Endothelial cell (in vitro differentiated cells): ENCODE results near the gene SRP54. TPM values are rescaled to one million over a fixed set of nuclear protein-coding genes. Genes with fewer than 3 reads are reported as not detected.
"Not testable (repeated sequence)": the region's sequence is repeated elsewhere in the genome, so short reads cannot be mapped to it uniquely, and the experiment has no call there.

ENCODE experiments used
- DNase-seq: peaks from one replicate; pipeline ENCODE4 v3.0.0; 2021; ENCODE audit warnings: low spot score
- H3K27ac Mint-ChIP-seq: one replicate; pipeline ENCODE4 v1.8.0; 2021; ENCODE audit warnings: mixed read lengths, inconsistent platforms; ENCODE audit not compliant: unreplicated experiment
- H3K27me3 Mint-ChIP-seq: one replicate; pipeline ENCODE4 v1.8.0; 2021; ENCODE audit warnings: mild to moderate bottlenecking, moderate library complexity, mixed read lengths, inconsistent platforms; ENCODE audit not compliant: unreplicated experiment
- H3K36me3 Mint-ChIP-seq: one replicate; pipeline ENCODE4 v1.8.0; 2021; ENCODE audit warnings: mild to moderate bottlenecking, low read depth, mixed read lengths, inconsistent platforms; ENCODE audit not compliant: unreplicated experiment
- H3K4me1 Mint-ChIP-seq: one replicate; pipeline ENCODE4 v1.8.0; 2021; ENCODE audit warnings: mild to moderate bottlenecking, mixed read lengths, inconsistent platforms; ENCODE audit not compliant: unreplicated experiment
- H3K4me3 Mint-ChIP-seq: one replicate; pipeline ENCODE4 v1.8.0; 2021; ENCODE audit warnings: mild to moderate bottlenecking, mixed read lengths, inconsistent platforms; ENCODE audit not compliant: unreplicated experiment
- H3K9me3 Mint-ChIP-seq: one replicate; pipeline ENCODE4 v1.8.0; 2021; ENCODE audit warnings: mixed read lengths, inconsistent platforms; ENCODE audit not compliant: unreplicated experiment
- CTCF ChIP-seq: fragments of 200-600 bp; sonication (generic); IDR thresholded peaks from one replicate; pipeline ENCODE4 v1.5.0; 2021; ENCODE audit warnings: antibody characterized with exemption; ENCODE audit not compliant: unreplicated experiment
- total RNA-seq: library from RNA; stranded (reverse); fragmentation: NEBNext Ultra II Directional; extraction: Animal tissue kit (Norgen Biotek cat#: 25700); gene quantifications from one replicate; pipeline ENCODE4 v1.2.1, GENCODE V29; 2021; ENCODE audit not compliant: unreplicated experiment

The SRP54 gene
- total RNA-seq, 1 donor from 2014 or later: 47.7 TPM

GRCh38 chr14:34957771-34958286, 25.0 kb upstream of the SRP54 start:
- DNase-seq: no peak
- no peak for TF ChIP-seq CTCF
- Mint-ChIP-seq H3K36me3 (no peaks in the 10 kb centered on the region), H3K27ac (no peak overlapping the region), H3K9me3 (no peaks in the 10 kb centered on the region), H3K4me1 (no peaks in the 10 kb centered on the region), H3K4me3 (no peak overlapping the region), H3K27me3 (no peaks in the 10 kb centered on the region)

GRCh38 chr14:34962106-34962505, 20.7 kb upstream of the SRP54 start:
- H3K9me3 Mint-ChIP-seq, H3K27me3 Mint-ChIP-seq, H3K4me3 Mint-ChIP-seq, H3K4me1 Mint-ChIP-seq, DNase-seq, H3K27ac Mint-ChIP-seq, H3K36me3 Mint-ChIP-seq: not testable (repeated sequence)

GRCh38 chr14:34964977-34965764, 17.6 kb upstream of the SRP54 start:
- H3K4me1 Mint-ChIP-seq: no peaks in the 10 kb centered on the region
- no peak overlapping the region for H3K4me3 Mint-ChIP-seq
- no peaks in the 10 kb centered on the region for H3K36me3 Mint-ChIP-seq
- no peaks in the 10 kb centered on the region for H3K9me3 Mint-ChIP-seq
- DNase-seq: no peak
- no peaks in the 10 kb centered on the region for H3K27me3 Mint-ChIP-seq
- TF ChIP-seq CTCF: no peak
- H3K27ac Mint-ChIP-seq: no peak overlapping the region

- H3K36me3 Mint-ChIP-seq: no peaks in the 10 kb centered on the region
- H3K4me1 Mint-ChIP-seq: no peaks in the 10 kb centered on the region
- DNase-seq: no peak
- H3K9me3 Mint-ChIP-seq: no peaks in the 10 kb centered on the region
- no peak overlapping the region for H3K27ac Mint-ChIP-seq
- H3K4me3 Mint-ChIP-seq: no peak overlapping the region
- TF ChIP-seq CTCF: no peak
- H3K27me3 Mint-ChIP-seq: no peaks in the 10 kb centered on the region
These were observed 16.9 kb upstream of the SRP54 start for GRCh38 chr14:34965912-34966311.

GRCh38 chr14:34966413-34966812, 16.4 kb upstream of the SRP54 start:
- H3K27ac Mint-ChIP-seq: no peak overlapping the region
- no peaks in the 10 kb centered on the region for H3K9me3 Mint-ChIP-seq
- H3K36me3 Mint-ChIP-seq: no peaks in the 10 kb centered on the region
- peaks cover 3% of the 10 kb centered on the region for H3K4me1 Mint-ChIP-seq
- H3K4me3 Mint-ChIP-seq: no peak overlapping the region
- no peak for TF ChIP-seq CTCF
- no peaks in the 10 kb centered on the region for H3K27me3 Mint-ChIP-seq
- DNase-seq: no peak
